OCI-LY3 (cell line): ENCODE results near the gene EPHA10.

Experiments used
- CTCF ChIP-seq: fragments of 200-600, 300-600 bp; sonication (generic); IDR thresholded peaks from 2 replicates; pipeline ENCODE4 v1.5.1; 2014; ENCODE audit warnings: antibody characterized with exemption, low read length, low read depth
- EZH2phosphoT487 ChIP-seq: fragments of 200-600 bp; shearing (Covaris generic); IDR thresholded peaks from 2 replicates; pipeline ENCODE4 v1.6.1; 2018; ENCODE audit warnings: antibody characterized with exemption, mixed run types, low read depth

GRCh38 chr1:37705399-37705798 is 59.5 kb downstream of the EPHA10 start:
- TF ChIP-seq CTCF = no peak
- TF ChIP-seq EZH2phosphoT487 = no peak
